Erythroblast (primary cell): ENCODE data around the gene BLID.

Experiments
- DNase-seq, 2 experiments: peaks; one replicate each; lab custom pipeline; 2025; lab: John Stamatoyannopoulos, UW
- GATA1 ChIP-seq: IDR thresholded peaks from 2 replicates; pipeline ENCODE4 v1.6.1; 2011; ENCODE audit warnings: low read depth, mild to moderate bottlenecking, control low read depth, low read length, moderate library complexity
- POLR2A ChIP-seq: IDR thresholded peaks from 2 replicates; pipeline ENCODE4 v1.6.1; 2011; ENCODE audit warnings: mild to moderate bottlenecking, low read length

Gene BLID

DNA sequence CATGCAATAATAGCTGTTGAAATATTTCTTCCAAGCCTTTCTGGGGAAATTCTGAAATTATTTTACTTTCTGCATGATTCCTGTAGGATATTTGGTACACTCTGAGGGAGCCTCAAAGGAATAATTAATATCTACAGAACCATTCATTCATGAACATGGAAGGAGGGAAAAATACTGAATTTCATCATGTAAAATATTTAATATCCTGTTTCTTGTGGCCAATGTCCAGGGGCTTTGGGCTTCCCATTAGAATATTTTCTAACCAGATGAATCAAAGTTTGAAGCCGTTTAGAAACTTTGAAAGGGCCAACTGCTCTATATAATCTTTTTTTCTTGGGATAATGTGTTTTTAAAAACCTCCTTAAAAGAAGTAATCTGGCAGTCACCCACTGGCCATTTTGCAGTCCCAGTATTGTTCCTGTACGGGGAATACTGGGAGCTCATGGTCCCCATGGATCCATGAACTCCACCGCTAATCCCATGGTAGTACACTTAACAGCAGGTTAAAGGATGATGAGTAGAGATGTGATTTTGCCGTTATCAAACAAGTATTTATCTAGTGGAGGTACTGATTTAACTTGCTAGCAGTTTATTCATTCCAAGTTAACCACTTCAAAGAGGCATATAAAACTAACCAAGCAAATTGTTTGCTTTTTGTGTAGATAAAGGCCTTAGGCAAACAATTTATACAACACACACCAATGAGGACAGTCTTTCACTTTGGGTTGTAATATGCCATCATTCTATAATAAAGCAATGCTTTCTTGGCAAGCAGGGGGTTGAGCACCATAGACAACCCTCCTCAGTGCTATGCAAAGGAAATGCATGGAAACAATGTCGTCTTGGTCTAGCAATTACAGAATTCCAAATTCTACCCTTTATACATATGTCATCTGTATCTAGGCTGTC, 34.5 kb upstream of the BLID start:
- DNase-seq = no peak
- TF ChIP-seq POLR2A = no peak
- no peak for TF ChIP-seq GATA1

DNA sequence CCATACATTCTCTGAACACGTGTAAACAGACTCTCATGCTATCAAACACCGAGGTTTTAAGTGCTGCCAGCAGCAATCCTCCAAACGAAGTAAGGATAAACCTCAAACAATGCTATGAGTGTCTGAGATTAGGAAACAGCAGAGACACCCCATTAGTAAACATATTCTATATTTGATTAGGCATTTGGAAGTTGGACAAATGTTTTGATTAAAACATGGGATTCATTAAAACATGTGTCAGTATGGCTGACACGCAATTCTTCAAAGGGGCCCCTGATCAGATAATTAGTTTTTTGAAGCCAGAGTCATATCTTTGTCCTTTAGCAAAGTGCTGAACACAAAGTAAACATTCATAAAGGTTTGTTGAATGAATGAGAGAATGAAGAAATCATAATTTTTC, 33.2 kb upstream of the BLID start:
- TF ChIP-seq GATA1 (no peak), POLR2A (no peak)

DNA sequence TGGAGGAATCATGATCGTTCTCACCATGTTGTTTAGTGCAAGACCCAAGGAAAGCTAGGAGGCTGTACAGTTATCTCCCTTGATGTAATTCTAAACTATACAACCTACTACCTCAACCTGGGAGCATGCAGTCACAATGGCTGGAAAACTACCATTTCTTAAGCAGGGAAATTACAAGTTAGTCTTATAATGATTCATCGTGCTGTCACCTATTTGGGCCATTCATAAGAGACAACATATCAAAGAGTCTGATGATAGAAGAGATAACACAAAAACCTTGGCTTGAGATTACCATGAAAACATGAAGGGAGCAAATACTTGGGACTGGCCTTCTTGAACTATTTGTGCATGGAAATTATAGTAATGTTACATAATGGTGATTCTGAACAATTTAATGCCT, 30.5 kb upstream of the BLID start:
- TF ChIP-seq POLR2A (no peak), GATA1 (no peak)
- DNase-seq = no peak

More for the DNA sequence above, 33.2 kb upstream of the BLID start:
- DNase-seq = no peak

DNA sequence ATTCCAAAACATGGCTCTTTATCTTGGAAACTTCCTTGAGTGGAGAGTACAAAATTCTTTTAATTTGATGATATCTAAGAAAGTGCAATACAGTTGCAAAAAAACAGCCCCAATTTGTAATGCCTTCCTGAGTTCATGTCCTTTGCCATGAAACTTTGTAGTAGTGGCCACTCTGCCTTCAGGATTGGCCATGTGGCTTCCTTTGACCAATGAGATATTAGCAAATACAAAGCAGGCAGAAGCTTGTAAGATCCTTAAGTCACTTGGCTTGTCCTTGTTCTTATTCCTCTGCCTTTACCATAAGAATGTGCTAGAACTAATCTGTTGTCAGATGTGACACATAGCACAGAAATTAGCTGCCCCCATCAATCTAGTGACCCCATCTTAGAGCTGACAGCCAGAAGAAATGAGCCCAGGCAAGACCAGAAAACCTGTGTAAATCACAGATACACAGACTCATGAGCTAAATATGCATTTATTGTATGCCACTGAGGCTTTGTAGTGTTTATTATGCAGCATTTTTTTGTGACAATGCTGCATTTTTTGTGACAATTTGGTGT, 29.8 kb upstream of the BLID start:
- TF ChIP-seq GATA1 (no peak), POLR2A (no peak)
- DNase-seq = no peak

DNA sequence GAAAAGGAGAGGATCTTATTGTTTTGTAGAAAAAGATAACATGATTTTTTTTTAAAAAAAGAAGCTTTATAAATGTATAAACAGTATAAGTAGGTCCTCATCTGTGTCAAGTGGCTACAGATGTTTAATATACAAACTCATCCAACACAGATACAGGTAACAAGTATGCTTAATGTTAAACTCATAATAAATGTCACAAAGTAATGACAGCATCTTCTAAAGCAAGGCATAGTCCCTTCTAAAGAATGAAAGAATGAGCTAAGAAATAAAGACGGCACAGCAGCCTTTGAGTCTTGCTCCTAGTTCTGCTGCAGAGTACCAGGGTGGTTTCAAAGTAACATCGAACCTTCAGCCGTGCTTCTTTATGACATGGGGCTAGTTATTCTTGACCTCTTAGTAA, 28.7 kb upstream of the BLID start:
- no peak for DNase-seq
- no peak for TF ChIP-seq POLR2A
- no peak for TF ChIP-seq GATA1

DNA sequence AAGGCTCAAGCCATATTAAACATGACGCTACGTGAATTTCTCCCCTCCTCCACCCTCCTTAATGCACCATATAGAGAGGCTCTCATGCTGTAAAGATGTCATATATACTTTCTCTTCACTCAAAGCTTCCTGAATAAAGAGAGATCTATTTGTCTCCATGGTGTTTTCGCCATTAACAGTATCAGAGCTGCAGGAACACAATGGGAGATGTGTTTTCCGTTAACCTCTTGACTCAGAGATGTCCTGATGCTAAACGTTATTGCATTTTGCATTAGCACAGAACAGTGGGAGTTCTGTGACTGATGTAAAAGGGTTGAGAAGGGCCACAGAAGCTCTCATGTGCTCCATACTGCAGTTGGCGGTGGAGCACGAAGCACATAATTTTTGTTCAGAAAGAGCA, 25.7 kb upstream of the BLID start:
- DNase-seq = no peak
- TF ChIP-seq GATA1 (no peak), POLR2A (no peak)

DNA sequence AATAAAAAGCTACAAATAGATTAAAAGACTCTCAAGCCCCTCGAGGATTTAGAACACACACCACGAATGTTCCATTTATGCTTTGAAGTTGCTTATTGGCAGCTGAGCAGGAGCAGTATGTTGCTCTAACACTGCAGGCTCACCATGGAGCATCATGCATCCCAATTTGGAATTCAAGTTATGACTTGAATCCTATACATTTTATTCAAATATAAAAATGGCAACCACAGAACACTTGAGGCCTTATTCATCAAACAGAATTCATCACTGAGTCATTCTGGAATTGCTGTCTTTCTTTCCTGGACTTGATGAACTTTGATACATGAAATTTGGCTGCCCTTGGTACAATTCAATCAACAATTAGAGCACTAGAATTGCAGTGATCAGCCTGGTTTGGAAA, 24.5 kb upstream of the BLID start:
- DNase-seq = no peak
- TF ChIP-seq POLR2A = no peak
- no peak for TF ChIP-seq GATA1

DNA sequence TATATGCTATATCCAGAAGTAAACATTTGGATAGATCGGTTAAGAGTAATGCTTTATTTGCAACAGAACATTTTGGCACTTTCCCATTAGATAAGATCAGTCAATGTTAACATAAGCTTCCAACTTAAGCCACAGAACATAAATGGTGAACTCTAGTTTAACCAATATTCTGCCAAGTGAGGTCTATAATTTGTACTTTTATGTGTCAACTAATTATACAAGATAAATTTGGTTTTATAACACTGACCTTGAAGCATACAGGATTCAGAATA, 23.5 kb upstream of the BLID start:
- TF ChIP-seq GATA1 (no peak), POLR2A (no peak)
- no peak for DNase-seq

DNA sequence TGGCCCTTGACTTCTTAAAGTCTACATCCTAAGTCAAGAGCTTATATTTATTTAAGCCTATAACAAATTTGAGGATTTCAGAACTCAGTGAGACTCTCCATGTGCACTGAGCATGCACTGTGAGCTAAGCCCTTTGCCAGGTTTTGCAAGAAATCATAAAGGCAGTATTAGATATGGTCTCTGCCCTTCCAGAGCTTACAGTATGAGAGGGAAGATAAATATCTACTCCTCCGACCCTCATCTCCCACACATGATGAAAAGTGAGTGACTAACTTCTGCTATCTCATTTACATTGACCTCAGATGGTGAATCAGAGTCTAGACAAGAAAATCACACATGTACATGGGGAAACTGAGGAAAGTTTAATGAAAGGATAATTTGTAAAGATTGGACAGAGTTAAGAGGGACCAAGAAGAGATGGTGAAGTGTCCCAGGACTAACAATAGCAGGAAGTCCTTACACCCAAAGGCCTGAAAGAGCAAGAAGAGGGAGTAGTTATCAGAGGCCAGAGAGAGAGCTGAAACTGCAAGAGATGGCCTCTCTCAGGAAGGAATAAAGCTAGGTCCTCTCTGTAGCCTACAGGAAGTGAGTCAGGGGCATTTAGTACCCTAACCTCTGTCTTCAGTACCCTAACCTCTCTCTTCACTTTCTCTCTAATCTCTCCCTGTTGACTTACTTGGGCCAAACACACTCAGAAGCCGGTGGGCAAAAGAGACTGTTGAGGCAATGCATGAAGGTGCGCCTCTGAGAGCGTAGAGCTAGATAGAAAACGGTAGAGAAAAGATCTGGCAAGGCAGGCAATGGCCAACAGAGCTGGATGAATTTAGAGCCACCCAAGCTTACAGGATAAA, 23.0 kb upstream of the BLID start:
- TF ChIP-seq GATA1 (no peak), POLR2A (no peak)
- DNase-seq = no peak

DNA sequence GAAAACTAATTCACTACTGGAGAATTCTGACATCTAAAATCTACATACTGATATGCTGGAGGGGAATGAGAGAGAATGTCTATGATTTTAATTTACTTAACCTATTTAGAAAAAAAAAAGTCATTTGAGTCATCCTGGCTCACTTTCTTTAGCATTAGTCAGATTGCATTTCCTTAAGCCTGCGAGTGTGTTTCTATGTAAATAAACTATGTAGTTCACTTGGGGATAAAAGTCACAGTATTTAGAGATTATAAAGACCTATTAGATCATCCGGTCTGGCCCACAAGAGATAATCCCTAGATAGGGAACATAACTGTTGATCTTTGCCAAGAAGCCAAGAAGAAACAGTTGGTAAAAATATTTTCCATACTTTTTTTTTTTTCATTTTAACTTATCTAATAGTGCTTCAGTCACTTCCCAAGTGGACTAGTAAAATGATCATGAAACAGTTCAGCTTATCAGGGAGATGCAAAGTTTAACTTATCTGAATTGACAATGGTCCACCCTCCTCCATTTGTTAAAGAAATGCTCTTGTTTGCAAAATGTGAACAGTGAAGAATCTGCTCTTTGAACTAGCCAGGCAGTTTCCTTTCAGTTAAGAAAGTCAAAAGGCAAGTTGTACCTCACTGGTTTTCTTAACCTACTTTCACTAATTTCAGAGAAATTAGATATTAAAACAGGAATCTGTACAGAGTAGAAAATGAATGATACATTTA, 21.2 kb upstream of the BLID start:
- DNase-seq = peak; percentile 9 to 28
- no peak for TF ChIP-seq GATA1
- no peak for TF ChIP-seq POLR2A

DNA sequence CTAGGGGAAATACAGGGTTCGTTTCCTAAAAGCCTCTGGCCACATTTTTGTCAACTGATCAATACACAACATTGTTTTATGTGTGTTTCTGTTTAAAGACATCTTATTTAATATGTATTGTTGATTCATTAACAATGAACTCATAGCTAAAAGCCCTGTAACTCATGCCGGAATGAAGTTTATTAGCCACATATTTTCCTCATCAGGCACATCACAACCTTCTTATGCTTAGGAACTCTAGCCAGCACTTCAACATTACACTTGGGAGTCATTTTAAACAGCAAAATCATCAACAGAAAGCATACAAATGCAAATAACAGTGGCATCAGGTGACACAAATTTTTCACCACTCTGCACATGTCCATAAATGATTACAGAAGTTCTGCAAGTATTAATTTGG, 15.1 kb upstream of the BLID start:
- TF ChIP-seq POLR2A (no peak), GATA1 (no peak)
- DNase-seq = no peak

DNA sequence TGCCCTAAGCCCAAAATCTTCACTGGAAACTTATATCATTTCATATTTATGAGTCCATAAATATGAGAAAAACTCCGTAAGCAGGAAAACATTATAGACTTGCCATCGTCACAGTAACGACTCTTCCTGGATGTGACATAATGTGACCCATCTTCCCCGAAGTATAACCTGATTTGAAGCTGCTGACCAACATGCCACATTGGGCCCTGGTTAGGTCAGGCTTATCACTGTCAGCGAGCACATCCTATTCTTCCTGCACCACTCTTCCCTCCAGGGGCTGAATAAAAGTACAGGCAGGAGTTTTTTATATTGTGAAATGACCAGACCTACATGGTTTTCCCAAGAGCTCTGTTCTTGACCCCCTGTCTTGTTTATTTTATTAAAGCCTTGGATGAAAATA, 12.1 kb upstream of the BLID start:
- TF ChIP-seq GATA1 (no peak), POLR2A (no peak)
- no peak for DNase-seq

DNA sequence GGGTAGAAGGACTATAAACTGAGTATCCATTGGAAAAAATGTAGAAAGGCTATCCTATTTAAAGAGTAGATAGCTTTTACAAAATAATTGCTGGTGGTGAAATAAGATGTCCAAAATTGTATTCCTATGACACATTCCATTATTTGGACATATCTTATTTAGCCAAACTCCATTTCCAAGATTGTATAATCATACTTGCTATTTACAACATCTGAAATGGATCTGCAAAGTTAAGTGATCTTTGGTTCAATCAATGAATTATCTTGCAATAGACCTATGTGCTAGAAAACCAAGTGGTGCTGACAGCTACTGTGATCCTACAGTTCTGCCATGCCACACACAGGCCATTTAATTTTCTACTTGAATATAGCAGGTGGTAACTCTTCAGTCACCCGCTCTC, 11.0 kb upstream of the BLID start:
- DNase-seq = no peak

DNA sequence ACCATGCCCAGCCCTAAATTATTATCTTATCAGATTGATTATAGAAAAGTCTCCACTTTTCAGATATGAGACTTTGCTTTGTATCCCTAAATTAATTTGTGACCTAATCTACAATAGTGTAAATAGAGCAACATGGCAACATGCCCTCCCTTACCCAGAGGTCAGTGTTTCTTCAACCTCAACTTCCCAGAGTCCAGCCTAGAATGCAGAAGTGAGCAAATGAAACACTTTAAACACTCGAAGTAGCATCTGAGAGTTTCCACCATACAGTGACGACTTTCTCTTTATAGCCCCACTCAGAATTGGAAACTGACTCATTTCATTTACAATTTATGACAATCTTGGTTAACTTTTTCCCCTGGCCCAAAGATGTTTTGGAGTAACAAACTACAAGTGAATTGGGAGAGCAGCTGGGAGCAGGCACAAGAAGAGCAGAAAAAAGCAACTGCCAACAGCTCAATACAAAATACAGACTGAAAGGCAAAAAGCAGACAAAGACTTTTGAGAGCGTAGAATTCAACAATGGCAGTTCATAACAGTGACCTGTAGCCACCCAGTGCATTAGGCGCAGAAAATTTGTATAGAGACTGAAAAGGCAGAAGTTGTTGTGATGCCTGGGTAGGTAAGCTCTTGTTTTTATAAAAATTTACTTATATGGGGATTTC, 10.1 kb upstream of the BLID start:
- no peak for DNase-seq
- TF ChIP-seq GATA1 = no peak

More for the DNA sequence above, 11.0 kb upstream of the BLID start:
- TF ChIP-seq POLR2A = no peak
- no peak for TF ChIP-seq GATA1
